Measurements from ENCODE around the gene KDM7A.

Gene KDM7A

GRCh38 chr7:140054751-140055150 lies 122.0 kb downstream of the KDM7A start:
- DNase-seq (ENCODE audit: low spot score), result no peak

- DNase-seq (ENCODE audit: low spot score), result no peak
These were observed 122.8 kb downstream of the KDM7A start for GRCh38 chr7:140053812-140054539.

- no peak for DNase-seq (ENCODE audit: low spot score)
These were observed 125.0 kb downstream of the KDM7A start for GRCh38 chr7:140051820-140052219.

GRCh38 chr7:140050100-140050499 lies 126.7 kb downstream of the KDM7A start:
- no peak for DNase-seq (ENCODE audit: low spot score)

GRCh38 chr7:140049339-140050024 lies 127.3 kb downstream of the KDM7A start:
- DNase-seq (ENCODE audit: low spot score), result no peak

GRCh38 chr7:140048989-140049338 lies 127.8 kb downstream of the KDM7A start:
- DNase-seq (ENCODE audit: low spot score), result no peak

GRCh38 chr7:140048138-140048537 lies 128.6 kb downstream of the KDM7A start:
- DNase-seq (ENCODE audit: low spot score), result no peak

GRCh38 chr7:140047197-140047596 lies 129.6 kb downstream of the KDM7A start:
- DNase-seq (ENCODE audit: low spot score), result no peak

- DNase-seq (ENCODE audit: low spot score), result no peak
These were observed 131.1 kb downstream of the KDM7A start for GRCh38 chr7:140045697-140046096.

GRCh38 chr7:140044251-140044650 lies 132.5 kb downstream of the KDM7A start:
- no peak for DNase-seq (ENCODE audit: low spot score)

GRCh38 chr7:140042386-140042670 lies 134.5 kb downstream of the KDM7A start:
- DNase-seq (ENCODE audit: low spot score), result no peak

- no peak for DNase-seq (ENCODE audit: low spot score)
These were observed 135.0 kb downstream of the KDM7A start for GRCh38 chr7:140041659-140042385.

- DNase-seq (ENCODE audit: low spot score), result no peak
These were observed 136.9 kb downstream of the KDM7A start for GRCh38 chr7:140039896-140040295.

GRCh38 chr7:140039066-140039465 lies 137.7 kb downstream of the KDM7A start:
- no peak for DNase-seq (ENCODE audit: low spot score)

GRCh38 chr7:140036224-140036962 lies 140.4 kb downstream of the KDM7A start:
- no peak for DNase-seq (ENCODE audit: low spot score)

GRCh38 chr7:140035400-140036223 lies 141.2 kb downstream of the KDM7A start:
- peak; percentile 70 for DNase-seq (ENCODE audit: low spot score)
